ENCODE results near the gene TUBB2A. TPM values are rescaled to one million over a fixed set of nuclear protein-coding genes. Genes with fewer than 3 reads are reported as not detected.
A peak's percentile ranks its signal among the peaks of the same experiment; 100 is the strongest.

The TUBB2A gene
- total and polyA plus RNA-seq, 2 of the 4 experiments (the other 2 are of a cell fraction), result 164 to 264 TPM

DNA sequence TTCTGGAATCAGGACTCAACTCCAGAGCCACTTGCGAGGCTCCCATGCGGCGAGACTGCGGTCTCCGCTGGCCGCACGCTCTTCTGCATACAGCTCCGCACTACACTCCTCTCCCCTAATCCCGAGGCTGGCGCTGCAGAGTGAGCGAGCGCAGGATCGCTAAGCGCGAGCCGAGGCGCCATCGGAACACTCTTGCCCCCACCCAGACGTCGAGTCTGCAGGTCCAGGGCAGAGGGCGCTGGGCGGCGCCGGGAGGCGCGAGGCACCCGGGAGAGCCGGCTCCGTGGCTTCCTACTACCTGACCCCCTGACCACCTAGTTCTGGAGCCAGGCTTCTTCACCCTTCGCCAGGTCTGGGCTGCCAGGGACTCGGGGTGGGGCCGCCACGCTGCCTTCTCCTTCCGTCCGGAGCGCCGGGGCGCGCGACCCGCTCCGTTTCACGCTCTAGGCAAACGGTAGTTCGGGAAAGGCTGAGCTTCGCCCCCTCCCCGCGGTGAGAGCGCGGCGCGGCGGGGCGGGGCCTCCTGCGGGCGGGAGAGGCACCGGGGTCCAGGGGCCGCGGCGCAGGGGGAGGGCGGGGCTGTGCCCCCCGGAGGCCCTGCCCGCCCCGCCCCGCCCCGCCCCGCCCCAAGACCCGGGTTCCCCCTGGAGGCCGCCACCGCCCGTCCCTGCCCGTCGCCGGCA is 5.4 kb upstream of the TUBB2A start:
- H3K9ac ChIP-seq (ENCODE audit: low read depth, low read length), result peak overlapping the region; percentile 88
- H3K56ac ChIP-seq (ENCODE audit: extremely low read depth, insufficient read depth, low read length), result peak overlapping the region; percentile 43
- peak overlapping the region; percentile 95 for H3K4me2 ChIP-seq (ENCODE audit: low read depth, low read length)
- no TSS peak for BruUV-seq (replicated peaks)
- dilution Hi-C loops (cut with HindIII; ENCODE audit: low sequenced_read_pairs, unreplicated experiment) (no loop called here), intact Hi-C loops (cut with micrococcal nuclease) (loop anchor here (1.0 kb wide), 1 partner anchor 85 kb away; no protein-coding TSS in a partner anchor), in situ Hi-C loops (cut with MboI; ENCODE audit: low sequenced_read_pairs) (no loop called here)
- H2BK120ac ChIP-seq (ENCODE audit: low read depth, low read length), result peak overlapping the region; percentile 44
- peak overlapping the region; percentile 15 to 92 for H4K8ac ChIP-seq (ENCODE audit: low read depth in 2 of 2, low read length in 2 of 2)
- ChIA-PET CTCF (no interaction called here), POLR2A (ENCODE audit: unreplicated experiment) (no interaction called here)
- peak overlapping the region; percentile 86 for H3K27ac ChIP-seq (ENCODE audit: insufficient read depth, low read length)
- peak overlapping the region; percentile 64; the same call in 1 of the 2 replicates for H3K23ac ChIP-seq (ENCODE audit: low read depth, low read length)
- H2AK5ac ChIP-seq (ENCODE audit: low read depth, low read length), result no peak overlapping the region
- no peak for TF ChIP-seq NFE2L2 (IDR thresholded peaks at IDR 0.05; ENCODE audit: low read depth, low read length)
- peak; percentile 19; the same call in 1 of the 2 replicates for TF ChIP-seq RAD21 (IDR thresholded peaks at IDR 0.05; ENCODE audit: low read length)
- TF ChIP-seq, protein P1, sequence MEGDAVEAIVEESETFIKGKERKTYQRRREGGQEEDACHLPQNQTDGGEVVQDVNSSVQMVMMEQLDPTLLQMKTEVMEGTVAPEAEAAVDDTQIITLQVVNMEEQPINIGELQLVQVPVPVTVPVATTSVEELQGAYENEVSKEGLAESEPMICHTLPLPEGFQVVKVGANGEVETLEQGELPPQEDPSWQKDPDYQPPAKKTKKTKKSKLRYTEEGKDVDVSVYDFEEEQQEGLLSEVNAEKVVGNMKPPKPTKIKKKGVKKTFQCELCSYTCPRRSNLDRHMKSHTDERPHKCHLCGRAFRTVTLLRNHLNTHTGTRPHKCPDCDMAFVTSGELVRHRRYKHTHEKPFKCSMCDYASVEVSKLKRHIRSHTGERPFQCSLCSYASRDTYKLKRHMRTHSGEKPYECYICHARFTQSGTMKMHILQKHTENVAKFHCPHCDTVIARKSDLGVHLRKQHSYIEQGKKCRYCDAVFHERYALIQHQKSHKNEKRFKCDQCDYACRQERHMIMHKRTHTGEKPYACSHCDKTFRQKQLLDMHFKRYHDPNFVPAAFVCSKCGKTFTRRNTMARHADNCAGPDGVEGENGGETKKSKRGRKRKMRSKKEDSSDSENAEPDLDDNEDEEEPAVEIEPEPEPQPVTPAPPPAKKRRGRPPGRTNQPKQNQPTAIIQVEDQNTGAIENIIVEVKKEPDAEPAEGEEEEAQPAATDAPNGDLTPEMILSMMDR (conservative IDR thresholded peaks at IDR 0.05; ENCODE audit: low read depth, low read length), result 0 out of 2 replicates have a peak, but pooled peaks have one; percentile 15
- peak; percentile 23; the same call in 1 of the 2 replicates for TF ChIP-seq POLR2A (IDR thresholded peaks at IDR 0.05; ENCODE audit: low read depth, low read length)
- TF ChIP-seq, protein P2, sequence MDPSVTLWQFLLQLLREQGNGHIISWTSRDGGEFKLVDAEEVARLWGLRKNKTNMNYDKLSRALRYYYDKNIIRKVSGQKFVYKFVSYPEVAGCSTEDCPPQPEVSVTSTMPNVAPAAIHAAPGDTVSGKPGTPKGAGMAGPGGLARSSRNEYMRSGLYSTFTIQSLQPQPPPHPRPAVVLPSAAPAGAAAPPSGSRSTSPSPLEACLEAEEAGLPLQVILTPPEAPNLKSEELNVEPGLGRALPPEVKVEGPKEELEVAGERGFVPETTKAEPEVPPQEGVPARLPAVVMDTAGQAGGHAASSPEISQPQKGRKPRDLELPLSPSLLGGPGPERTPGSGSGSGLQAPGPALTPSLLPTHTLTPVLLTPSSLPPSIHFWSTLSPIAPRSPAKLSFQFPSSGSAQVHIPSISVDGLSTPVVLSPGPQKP (IDR thresholded peaks at IDR 0.05; ENCODE audit: borderline replicate concordance, low read depth, low read length), result no peak
- peak overlapping the region; percentile 93 for H2AFZ ChIP-seq (replicated peaks; ENCODE audit: low read length, poor library complexity)
- peak overlapping the region; percentile 83 for H2AK9ac ChIP-seq (replicated peaks; ENCODE audit: low read depth, low read length, poor library complexity)
- no peaks in the 10 kb centered on the region for H3K27me3 ChIP-seq (ENCODE audit: control insufficient read depth, insufficient read depth, low read length)
- peak overlapping the region; percentile 89 for H3K4me3 ChIP-seq (ENCODE audit: insufficient read depth, low read depth, low read length)
- peak overlapping the region; percentile 82 for H4K5ac ChIP-seq (ENCODE audit: low read depth, low read length)
- H2BK5ac ChIP-seq (ENCODE audit: low read depth, low read length, poor library complexity, severe bottlenecking), result peak overlapping the region; percentile 65
- no peaks in the 10 kb centered on the region for H4K20me1 ChIP-seq (ENCODE audit: insufficient read depth, low read length)
- H3K9me3 ChIP-seq (ENCODE audit: control insufficient read depth, insufficient read depth, low read length), result no peaks in the 10 kb centered on the region
- no peak overlapping the region; the same call in 2 of the 3 replicates for H2BK15ac ChIP-seq (ENCODE audit: low read depth, low read length)
- H2BK20ac ChIP-seq (ENCODE audit: low read depth, low read length), result no peak overlapping the region
- no peaks in the 10 kb centered on the region for H3K36me3 ChIP-seq (ENCODE audit: control insufficient read depth, insufficient read depth, low read length)
- peaks cover 5% of the 10 kb centered on the region; the same call in 1 of the 2 replicates for H3K9me1 ChIP-seq (ENCODE audit: insufficient read depth, low read length)
- H4K91ac ChIP-seq (ENCODE audit: insufficient read depth, low read depth, low read length), result peak overlapping the region; percentile 36; the same call in 1 of the 2 replicates
- H3K14ac ChIP-seq (replicated peaks; ENCODE audit: low read depth, low read length), result peak overlapping the region; percentile 61
- peaks cover 2% of the 10 kb centered on the region for H3K4me1 ChIP-seq (ENCODE audit: control insufficient read depth, insufficient read depth, low read length)
- ATAC-seq (ENCODE audit: low read depth) (peak; percentile 85), DNase-seq (peak; percentile 71)
- 1% methylated on average over 20 of the region's 74 CpGs; no CpG with 5 or more reads in 1 of the 2 experiments for WGBS, 2 experiments (ENCODE audit: extremely low coverage in 2 of 2, insufficient read length in 1 of 2)
- peak overlapping the region; percentile 82 for H3K4ac ChIP-seq (ENCODE audit: low read depth, low read length)
- peak overlapping the region; percentile 85 for H3K18ac ChIP-seq (ENCODE audit: low read depth, low read length)
- peaks cover 0 to 17% of the 10 kb centered on the region in 2 experiments; a peak in 2 of 4 replicates for H3K79me1 ChIP-seq (ENCODE audit: low read depth in 1 of 2, low read length in 2 of 2)

Measured in IMR-90 (cell line).